ENCODE measurements around the gene TMEM125. TPM values are rescaled to one million over a fixed set of nuclear protein-coding genes. Genes with fewer than 3 reads are reported as not detected.

The TMEM125 gene
- total RNA-seq, 1 experiment from 2014 or later = 21.5 TPM

GRCh38 chr1:43319288-43319687 lies 49.5 kb downstream of the TMEM125 start:
- Mint-ChIP-seq H3K27ac (no peak overlapping the region), H3K4me1 (peaks cover 6% of the 10 kb centered on the region), H3K9me3 (no peaks in the 10 kb centered on the region), H3K4me3 (no peak overlapping the region), H3K27me3 (ENCODE audit: low read depth) (no peaks in the 10 kb centered on the region), H3K36me3 (no peaks in the 10 kb centered on the region)
- TF ChIP-seq NFYB (CRISPR knock-in tag; conservative IDR thresholded peaks at IDR 0.05; ENCODE audit: low read depth) (no peak), ZNF263 (CRISPR knock-in tag; IDR thresholded peaks at IDR 0.05; ENCODE audit: low read depth) (no peak), MXD4 (CRISPR knock-in tag; IDR thresholded peaks at IDR 0.05; ENCODE audit: borderline replicate concordance) (no peak), EMX1 (CRISPR knock-in tag; IDR thresholded peaks at IDR 0.05) (no peak), FOXP4 (CRISPR knock-in tag; IDR thresholded peaks at IDR 0.05) (no peak), OVOL2 (CRISPR knock-in tag; IDR thresholded peaks at IDR 0.05; ENCODE audit: borderline replicate concordance) (no peak), GABPB1 (CRISPR knock-in tag; IDR thresholded peaks at IDR 0.05) (no peak), ARID4B (CRISPR knock-in tag; IDR thresholded peaks at IDR 0.05; ENCODE audit: borderline replicate concordance) (no peak)
- TF ChIP-seq, protein P1, sequence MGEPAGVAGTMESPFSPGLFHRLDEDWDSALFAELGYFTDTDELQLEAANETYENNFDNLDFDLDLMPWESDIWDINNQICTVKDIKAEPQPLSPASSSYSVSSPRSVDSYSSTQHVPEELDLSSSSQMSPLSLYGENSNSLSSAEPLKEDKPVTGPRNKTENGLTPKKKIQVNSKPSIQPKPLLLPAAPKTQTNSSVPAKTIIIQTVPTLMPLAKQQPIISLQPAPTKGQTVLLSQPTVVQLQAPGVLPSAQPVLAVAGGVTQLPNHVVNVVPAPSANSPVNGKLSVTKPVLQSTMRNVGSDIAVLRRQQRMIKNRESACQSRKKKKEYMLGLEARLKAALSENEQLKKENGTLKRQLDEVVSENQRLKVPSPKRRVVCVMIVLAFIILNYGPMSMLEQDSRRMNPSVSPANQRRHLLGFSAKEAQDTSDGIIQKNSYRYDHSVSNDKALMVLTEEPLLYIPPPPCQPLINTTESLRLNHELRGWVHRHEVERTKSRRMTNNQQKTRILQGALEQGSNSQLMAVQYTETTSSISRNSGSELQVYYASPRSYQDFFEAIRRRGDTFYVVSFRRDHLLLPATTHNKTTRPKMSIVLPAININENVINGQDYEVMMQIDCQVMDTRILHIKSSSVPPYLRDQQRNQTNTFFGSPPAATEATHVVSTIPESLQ (CRISPR knock-in tag; IDR thresholded peaks at IDR 0.05) = no peak
- TF ChIP-seq, protein P2, sequence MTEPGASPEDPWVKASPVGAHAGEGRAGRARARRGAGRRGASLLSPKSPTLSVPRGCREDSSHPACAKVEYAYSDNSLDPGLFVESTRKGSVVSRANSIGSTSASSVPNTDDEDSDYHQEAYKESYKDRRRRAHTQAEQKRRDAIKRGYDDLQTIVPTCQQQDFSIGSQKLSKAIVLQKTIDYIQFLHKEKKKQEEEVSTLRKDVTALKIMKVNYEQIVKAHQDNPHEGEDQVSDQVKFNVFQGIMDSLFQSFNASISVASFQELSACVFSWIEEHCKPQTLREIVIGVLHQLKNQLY (CRISPR knock-in tag; IDR thresholded peaks at IDR 0.05) = no peak
- TF ChIP-seq, protein P3, sequence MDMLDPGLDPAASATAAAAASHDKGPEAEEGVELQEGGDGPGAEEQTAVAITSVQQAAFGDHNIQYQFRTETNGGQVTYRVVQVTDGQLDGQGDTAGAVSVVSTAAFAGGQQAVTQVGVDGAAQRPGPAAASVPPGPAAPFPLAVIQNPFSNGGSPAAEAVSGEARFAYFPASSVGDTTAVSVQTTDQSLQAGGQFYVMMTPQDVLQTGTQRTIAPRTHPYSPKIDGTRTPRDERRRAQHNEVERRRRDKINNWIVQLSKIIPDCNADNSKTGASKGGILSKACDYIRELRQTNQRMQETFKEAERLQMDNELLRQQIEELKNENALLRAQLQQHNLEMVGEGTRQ (CRISPR knock-in tag; IDR thresholded peaks at IDR 0.05) = no peak
- no peak for ATAC-seq
- ChIA-PET CTCF (no interaction called here), POLR2A (no interaction called here)
- DNase-seq (ENCODE audit: low spot score) = no peak

GRCh38 chr1:43319766-43320165 lies 50.0 kb downstream of the TMEM125 start:
- Mint-ChIP-seq H3K9me3 (peaks cover 1% of the 10 kb centered on the region), H3K36me3 (no peaks in the 10 kb centered on the region), H3K4me1 (peaks cover 10% of the 10 kb centered on the region), H3K27ac (no peak overlapping the region), H3K4me3 (no peak overlapping the region), H3K27me3 (ENCODE audit: low read depth) (no peaks in the 10 kb centered on the region)
- ChIA-PET POLR2A (no interaction called here), CTCF (no interaction called here)
- ATAC-seq = no peak
- DNase-seq (ENCODE audit: low spot score) = no peak
- TF ChIP-seq ZBTB21 (CRISPR knock-in tag; IDR thresholded peaks at IDR 0.05; ENCODE audit: borderline replicate concordance) = no peak
- TF ChIP-seq, protein P3 (CRISPR knock-in tag; IDR thresholded peaks at IDR 0.05) = no peak
- TF ChIP-seq CREM (CRISPR knock-in tag; IDR thresholded peaks at IDR 0.05) = no peak
- TF ChIP-seq CTCF (IDR thresholded peaks at IDR 0.05) = no peak
- no peak for TF ChIP-seq NFYB (CRISPR knock-in tag; conservative IDR thresholded peaks at IDR 0.05; ENCODE audit: low read depth)
- TF ChIP-seq KAT7 (CRISPR knock-in tag; IDR thresholded peaks at IDR 0.05; ENCODE audit: borderline replicate concordance) = no peak
- TF ChIP-seq ARID4B (CRISPR knock-in tag; IDR thresholded peaks at IDR 0.05; ENCODE audit: borderline replicate concordance) = no peak
- TF ChIP-seq ZNF396 (CRISPR knock-in tag; IDR thresholded peaks at IDR 0.05; ENCODE audit: borderline replicate concordance) = no peak
- no peak for TF ChIP-seq NFE2L1 (CRISPR knock-in tag; IDR thresholded peaks at IDR 0.05)

Data from WTC11 (cell line).